PC-9 (cell line): ENCODE data around the gene HDAC11. TPM values are rescaled to one million over a fixed set of nuclear protein-coding genes. Genes with fewer than 3 reads are reported as not detected.

Experiments used
- BruUV-seq: library from RNA; stranded (reverse); fragments of 400-500 nt; replicated peaks from 2 replicates; lab custom pipeline; 2021; lab: Mats Ljungman, UMichigan
- CTCF ChIA-PET: fragments of 300-600 bp; sonication (Branson Sonifier 250); formaldehyde crosslinking; loops from one replicate; lab custom pipeline; 2022; ENCODE audit warnings: antibody characterized with exemption; lab: Charles Lee
- POLR2A ChIA-PET: fragments of 300-600 bp; sonication (Branson Sonifier 250); formaldehyde crosslinking; loops from one replicate; lab custom pipeline; 2022; ENCODE audit warnings: antibody characterized with exemption; ENCODE audit not compliant: unreplicated experiment; lab: Charles Lee
- DNase-seq, 2 experiments: peaks; one replicate each; pipeline versions ENCODE4 v3.0.0 to v3.0.0-alpha.2; 2015 to 2022; ENCODE audit warnings: mixed read lengths in 1 of 2
- H2AFZ ChIP-seq: fragments of 200-600 bp; sonication (generic); 2 replicates; pipeline ENCODE4 v1.8.1; 2017; ENCODE audit warnings: antibody characterized with exemption
- H3F3A ChIP-seq: fragments of 200-600 bp; sonication (generic); 2 replicates; pipeline ENCODE4 v1.8.1; 2017; ENCODE audit warnings: antibody characterized with exemption, mild to moderate bottlenecking, low read depth; ENCODE audit not compliant: insufficient read depth
- H3K27ac ChIP-seq: fragments of 200-600 bp; sonication (generic); 2 replicates; pipeline ENCODE4 v1.6.1; 2016; ENCODE audit warnings: mixed run types
- H3K27me3 ChIP-seq: fragments of 200-600 bp; sonication (generic); 2 replicates; pipeline ENCODE4 v1.6.1; 2016; ENCODE audit warnings: low read depth, mixed run types; ENCODE audit not compliant: insufficient read depth
- H3K36me3 ChIP-seq: fragments of 200-600 bp; sonication (generic); 2 replicates; pipeline ENCODE4 v1.6.1; 2016; ENCODE audit warnings: low read depth, mixed run types
- H3K4me1 ChIP-seq: fragments of 200-600 bp; sonication (generic); replicated peaks from 2 replicates; pipeline ENCODE4 v1.6.1; 2016; ENCODE audit warnings: mixed run types; ENCODE audit not compliant: insufficient read depth
- H3K4me2 ChIP-seq: fragments of 200-600 bp; sonication (generic); 2 replicates; pipeline ENCODE4 v1.6.1; 2017; ENCODE audit warnings: mixed run types
- H3K4me3 ChIP-seq: fragments of 200-600 bp; sonication (generic); 2 replicates; pipeline ENCODE4 v1.6.1; 2016; ENCODE audit warnings: mixed run types
- H3K79me2 ChIP-seq: fragments of 200-600 bp; sonication (generic); 2 replicates; pipeline ENCODE4 v1.6.1; 2017; ENCODE audit warnings: low read depth, mixed run types
- H3K9me2 ChIP-seq: fragments of 200-600 bp; sonication (generic); 2 replicates; pipeline ENCODE4 v1.8.1; 2017; ENCODE audit warnings: mild to moderate bottlenecking; ENCODE audit not compliant: insufficient read depth
- H3K9me3 ChIP-seq: fragments of 200-600 bp; sonication (generic); 2 replicates; pipeline ENCODE4 v1.8.1; 2016; ENCODE audit warnings: low read depth; ENCODE audit not compliant: insufficient read depth
- H4K20me1 ChIP-seq: fragments of 200-600 bp; sonication (generic); 2 replicates; pipeline ENCODE4 v1.8.1; 2017; ENCODE audit not compliant: insufficient read depth
- CTCF ChIP-seq: fragments of 200-600 bp; sonication (generic); conservative IDR thresholded peaks from 2 replicates; pipeline ENCODE4 v1.6.1; 2017; ENCODE audit warnings: mixed run types, antibody characterized with exemption, mild to moderate bottlenecking, moderate library complexity
- EZH2 ChIP-seq: fragments of 200-600 bp; sonication (generic); IDR thresholded peaks from 2 replicates; pipeline ENCODE4 v1.8.0; 2017; ENCODE audit warnings: antibody characterized with exemption, low read depth
- intact Hi-C: fragments of 100-400 bp; cut with micrococcal nuclease; formaldehyde crosslinking; loops from one replicate; pipeline ENCODE4 v1.10.0; 2022; ENCODE audit not compliant: unreplicated experiment
- total RNA-seq: library from RNA; stranded (reverse); gene quantifications from 2 replicates; pipeline ENCODE4 v1.2.3, GENCODE V29; 2021

The HDAC11 gene
- total RNA-seq, 1 experiment from 2014 or later: 18.4 TPM

- intact Hi-C loops: no loop called here
- no peaks in the 10 kb centered on the region for H4K20me1 ChIP-seq
- no peak overlapping the region for H3K4me2 ChIP-seq
- no TSS peak for BruUV-seq
- no peaks in the 10 kb centered on the region for H3K79me2 ChIP-seq
- H3K4me3 ChIP-seq: no peak overlapping the region
- ChIA-PET POLR2A (no interaction called here), CTCF (no interaction called here)
- H3K9me3 ChIP-seq: no peaks in the 10 kb centered on the region
- TF ChIP-seq EZH2 (no peak), CTCF (no peak)
- H3K27me3 ChIP-seq: no peaks in the 10 kb centered on the region
- H2AFZ ChIP-seq: no peak overlapping the region
- no peaks in the 10 kb centered on the region for H3K36me3 ChIP-seq
- H3K27ac ChIP-seq: no peak overlapping the region
- no peak for DNase-seq
- H3K9me2 ChIP-seq: no peaks in the 10 kb centered on the region
- H3F3A ChIP-seq: no peaks in the 10 kb centered on the region
- peaks cover 8% of the 10 kb centered on the region for H3K4me1 ChIP-seq
Observed at GRCh38 chr3:13493867-13494441, 13.8 kb downstream of the HDAC11 start.

DNA sequence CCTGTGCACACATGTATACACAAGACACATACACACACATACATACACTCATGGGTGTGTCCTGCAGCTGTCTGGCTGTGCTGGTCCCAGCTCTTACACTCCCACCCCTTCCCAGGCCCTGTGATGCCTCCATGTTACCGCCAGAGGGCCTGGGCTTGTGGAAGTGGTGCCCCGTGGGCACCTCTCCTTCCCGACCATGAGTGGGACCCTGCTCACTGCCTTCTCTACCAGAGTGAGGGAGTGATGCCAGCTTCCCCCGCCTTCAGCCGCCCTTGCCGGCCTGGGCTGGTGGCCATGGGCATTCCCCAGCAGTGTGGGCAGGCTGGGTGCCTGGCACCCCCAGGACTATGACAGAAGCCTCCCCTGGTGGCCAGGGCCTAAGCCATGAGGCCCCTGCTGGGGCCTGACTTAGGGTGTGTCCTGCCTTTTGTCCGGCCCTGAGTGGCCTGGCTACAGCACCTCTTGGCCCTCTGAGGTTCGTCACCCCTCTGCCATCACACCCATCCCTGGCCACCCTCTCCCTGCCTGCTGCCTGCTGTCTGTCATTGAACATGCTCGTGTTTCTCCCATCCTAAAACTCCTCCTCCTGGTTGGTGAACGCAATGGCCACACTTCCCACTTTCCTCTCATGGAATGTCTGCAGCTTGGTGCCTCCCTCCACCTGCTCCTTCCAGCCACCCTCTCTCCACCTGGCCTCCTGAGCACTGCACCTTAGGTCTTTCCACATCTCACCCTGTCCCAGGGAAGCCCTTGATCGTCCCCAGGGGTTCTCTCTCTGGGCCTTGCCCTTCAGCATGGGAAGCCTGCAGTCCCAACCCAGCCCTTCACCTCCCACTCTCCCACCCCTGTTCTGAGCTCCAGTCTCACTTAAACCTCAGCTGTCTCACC lies 14.6 kb downstream of the HDAC11 start:
- Histone ChIP-seq H3K4me3 (no peak overlapping the region), H3K27ac (no peak overlapping the region), H3K9me3 (no peaks in the 10 kb centered on the region), H3K36me3 (no peaks in the 10 kb centered on the region), H3K4me1 (peaks cover 8% of the 10 kb centered on the region), H3F3A (no peaks in the 10 kb centered on the region), H3K9me2 (no peaks in the 10 kb centered on the region), H2AFZ (no peak overlapping the region), H3K79me2 (no peaks in the 10 kb centered on the region), H4K20me1 (no peaks in the 10 kb centered on the region), H3K4me2 (no peak overlapping the region), H3K27me3 (no peaks in the 10 kb centered on the region)
- intact Hi-C loops: no loop called here
- CTCF ChIA-PET: interaction anchor here (0.6 to 2.0 kb wide), 2 partner anchors 19 to 154 kb away, joined by 3 to 31 read pairs; no protein-coding TSS in a partner anchor
- TF ChIP-seq EZH2: no peak
- TF ChIP-seq CTCF: peak; percentile 72
- BruUV-seq: no TSS peak
- DNase-seq: no peak
- POLR2A ChIA-PET: no interaction called here

- Histone ChIP-seq H2AFZ (no peak overlapping the region), H3F3A (no peaks in the 10 kb centered on the region), H3K27me3 (no peaks in the 10 kb centered on the region), H3K4me1 (peaks cover 8% of the 10 kb centered on the region), H3K9me2 (no peaks in the 10 kb centered on the region), H4K20me1 (no peaks in the 10 kb centered on the region), H3K79me2 (no peaks in the 10 kb centered on the region), H3K4me2 (no peak overlapping the region), H3K36me3 (no peaks in the 10 kb centered on the region), H3K27ac (no peak overlapping the region), H3K9me3 (no peaks in the 10 kb centered on the region), H3K4me3 (no peak overlapping the region)
- POLR2A ChIA-PET: no interaction called here
- intact Hi-C loops: no loop called here
- TF ChIP-seq CTCF: no peak
- no peak for TF ChIP-seq EZH2
- CTCF ChIA-PET: interaction anchor here (0.6 to 2.0 kb wide), 3 partner anchors 19 to 153 kb away, joined by 3 to 31 read pairs (median 4); no protein-coding TSS in a partner anchor
- no TSS peak for BruUV-seq
- DNase-seq: no peak
Observed at GRCh38 chr3:13495351-13495813, 15.3 kb downstream of the HDAC11 start.
